Liver (tissue), 9 donors: ENCODE results near the gene MINDY1. TPM values are rescaled to one million over a fixed set of nuclear protein-coding genes. Genes with fewer than 3 reads are reported as not detected.

Source experiments
- DNase-seq: peaks from one replicate; pipeline ENCODE4 v3.0.0-alpha.2; 2017; ENCODE audit warnings: low spot score
- H3K27ac ChIP-seq, 2 donors: one replicate each; pipeline ENCODE4 v1.7.0; 2013; ENCODE audit warnings: inconsistent platforms in 2 of 2, low read length in 2 of 2, control low read depth in 1 of 2, low read depth in 1 of 2, mild to moderate bottlenecking in 1 of 2
- H3K27me3 ChIP-seq, 4 donors: one replicate each; pipeline versions ENCODE4 v1.6.1 to v1.7.0; 2013; ENCODE audit warnings: low read length in 3 of 4, inconsistent platforms in 1 of 4, mild to moderate bottlenecking in 1 of 4, moderate library complexity in 1 of 4; ENCODE audit not compliant: control insufficient read depth in 4 of 4, insufficient read depth in 4 of 4
- H3K36me3 ChIP-seq, 4 donors: one replicate each; pipeline versions ENCODE4 v1.6.1 to v1.7.0; 2013; ENCODE audit warnings: low read length in 3 of 4, mild to moderate bottlenecking in 3 of 4, low read depth in 1 of 4, moderate library complexity in 1 of 4; ENCODE audit not compliant: control insufficient read depth in 4 of 4, insufficient read depth in 3 of 4
- H3K4me1 ChIP-seq, 4 donors: one replicate each; pipeline versions ENCODE4 v1.6.1 to v1.7.0; 2013; ENCODE audit warnings: low read length in 3 of 4, mild to moderate bottlenecking in 3 of 4, moderate library complexity in 1 of 4; ENCODE audit not compliant: control insufficient read depth in 4 of 4, insufficient read depth in 4 of 4
- H3K4me3 ChIP-seq, 3 donors: one replicate each; pipeline versions ENCODE4 v1.6.1 to v1.7.0; 2013; ENCODE audit warnings: low read length in 3 of 3, control low read depth in 1 of 3, low read depth in 1 of 3, mild to moderate bottlenecking in 1 of 3
- H3K9ac ChIP-seq, 2 donors: one replicate each; pipeline ENCODE4 v1.7.0; 2013; ENCODE audit warnings: low read length in 2 of 2, mild to moderate bottlenecking in 2 of 2, moderate library complexity in 2 of 2, control low read depth in 1 of 2, low read depth in 1 of 2
- H3K9me3 ChIP-seq, 4 donors: one replicate each; pipeline versions ENCODE4 v1.6.1 to v1.7.0; 2013; ENCODE audit warnings: low read length in 3 of 4; ENCODE audit not compliant: control insufficient read depth in 4 of 4
- ATF3 ChIP-seq: IDR thresholded peaks from 2 replicates; pipeline ENCODE4 v1.6.1; 2016; ENCODE audit warnings: antibody characterized with exemption
- CTCF ChIP-seq: fragments of 150-350 bp; IDR thresholded peaks from 2 replicates; pipeline ENCODE4 v1.5.1; 2017; ENCODE audit warnings: improper control_type of control experiment, low read depth, low read length; ENCODE audit not compliant: missing input control
- EGR1 ChIP-seq, 2 donors: IDR thresholded peaks; 2 replicates each; pipeline ENCODE4 v1.6.1; 2016 to 2018; ENCODE audit warnings: antibody characterized with exemption in 2 of 2, low read depth in 2 of 2
- FOXA1 ChIP-seq: IDR thresholded peaks from 2 replicates; pipeline ENCODE4 v1.6.1; 2016; ENCODE audit warnings: antibody characterized with exemption
- FOXA2 ChIP-seq: IDR thresholded peaks from 2 replicates; pipeline ENCODE4 v1.6.1; 2016; ENCODE audit warnings: antibody characterized with exemption
- GABPA ChIP-seq, 2 donors: IDR thresholded peaks in 1 of 2; conservative IDR thresholded peaks in 1 of 2; 2 replicates each; pipeline ENCODE4 v1.6.1; 2016; ENCODE audit warnings: antibody characterized with exemption in 2 of 2, mild to moderate bottlenecking in 1 of 2, moderate library complexity in 1 of 2
- HNF4A ChIP-seq, 2 donors: conservative IDR thresholded peaks; 2 replicates each; pipeline ENCODE4 v1.6.1; 2016; ENCODE audit warnings: antibody characterized with exemption in 2 of 2, mild to moderate bottlenecking in 2 of 2
- HNF4G ChIP-seq: IDR thresholded peaks from 2 replicates; pipeline ENCODE4 v1.6.1; 2016; ENCODE audit warnings: antibody characterized with exemption
- JUND ChIP-seq, 2 donors: IDR thresholded peaks; 2 replicates each; pipeline ENCODE4 v1.6.1; 2016; ENCODE audit warnings: antibody characterized with exemption in 2 of 2
- MAX ChIP-seq: IDR thresholded peaks from 2 replicates; pipeline ENCODE4 v1.6.1; 2016; ENCODE audit warnings: antibody characterized with exemption
- RAD21 ChIP-seq, 2 donors: IDR thresholded peaks; 2 replicates each; pipeline ENCODE4 v1.6.1; 2016; ENCODE audit warnings: antibody characterized with exemption in 2 of 2, mild to moderate bottlenecking in 2 of 2
- REST ChIP-seq: IDR thresholded peaks from 2 replicates; pipeline ENCODE4 v1.6.1; 2016; ENCODE audit warnings: antibody characterized with exemption, mild to moderate bottlenecking
- RXRA ChIP-seq, 2 donors: IDR thresholded peaks; 2 replicates each; pipeline ENCODE4 v1.6.1; 2017 to 2018; ENCODE audit warnings: antibody characterized with exemption in 2 of 2, mild to moderate bottlenecking in 1 of 2
- SP1 ChIP-seq: IDR thresholded peaks from 2 replicates; pipeline ENCODE4 v1.6.1; 2018; ENCODE audit warnings: antibody characterized with exemption, mild to moderate bottlenecking
- TAF1 ChIP-seq: conservative IDR thresholded peaks from 2 replicates; pipeline ENCODE4 v1.6.1; 2016; ENCODE audit warnings: antibody characterized with exemption, mild to moderate bottlenecking
- YY1 ChIP-seq: IDR thresholded peaks from 2 replicates; pipeline ENCODE4 v1.6.1; 2016; ENCODE audit warnings: antibody characterized with exemption, mild to moderate bottlenecking
- ZBTB33 ChIP-seq: IDR thresholded peaks from 2 replicates; pipeline ENCODE4 v1.6.1; 2016; ENCODE audit warnings: antibody characterized with exemption
- WGBS: extraction: QIAGEN DNeasy Blood & Tissue Kit; methylation state at CpG from one replicate; pipeline ENCODE4 v1.1.7; 2013; 5-methylcytosine and 5-hydroxymethylcytosine counted together
- polyA plus RNA-seq, 2 donors: library from polyadenylated mRNA; stranded (reverse) in 1 of 2; unstranded in 1 of 2; fragments of 200-250 nt in 1 of 2; fragments of >200 nt in 1 of 2; fragmentation: Nextera tagmentation in 1 of 2; extraction: Ambion mirVana in 1 of 2; gene quantifications; one replicate each; pipeline versions ENCODE4 v1.2.1 to v1.2.3, GENCODE V29; 2013 to 2015
- total RNA-seq, 2 donors: library from RNA; depleted of rRNA; stranded (reverse); fragments of >200 nt; gene quantifications; one replicate each; pipeline ENCODE4 v1.2.3, GENCODE V29; 2014
- donor health status: healthy.
- donor health status: healthy.
- donor health status: healthy.
- donor health status: healthy.
- donor health status: healthy.

The MINDY1 gene
- total and polyA plus RNA-seq, 4 donors, result 7.3 to 21.3 (median 9.0) TPM

GRCh38 chr1:151001602-151002001 is 5.1 kb downstream of the MINDY1 start:
- Histone ChIP-seq H3K4me1 (peaks cover 8 to 35% (median 28%) of the 10 kb centered on the region in 4 donors), H3K27me3 (no peaks in the 10 kb centered on the region), H3K9ac (no peak overlapping the region), H3K27ac (no peak overlapping the region), H3K9me3 (no peaks in the 10 kb centered on the region), H3K4me3 (no peak overlapping the region), H3K36me3 (peaks cover 6 to 49% (median 38%) of the 10 kb centered on the region in 4 donors)
- 83% methylated on average over 4 of the region's 4 CpGs for WGBS
- DNase-seq, result no peak
- TF ChIP-seq HNF4A (conservative IDR thresholded peaks at IDR 0.05) (no peak), TAF1 (no peak), HNF4G (no peak), SP1 (no peak), RXRA (IDR thresholded peaks at IDR 0.05) (no peak)

- TF ChIP-seq ATF3 (no peak), FOXA1 (no peak), RXRA (IDR thresholded peaks at IDR 0.05) (no peak), SP1 (no peak), YY1 (no peak), HNF4A (conservative IDR thresholded peaks at IDR 0.05) (no peak), TAF1 (no peak), CTCF (no peak), EGR1 (IDR thresholded peaks at IDR 0.05; ENCODE audit: low read depth in 2 of 2) (no peak), JUND (IDR thresholded peaks at IDR 0.05) (no peak), ZBTB33 (no peak), REST (no peak), MAX (no peak), RAD21 (IDR thresholded peaks at IDR 0.05) (no peak), FOXA2 (no peak), GABPA (IDR thresholded peaks at IDR 0.05 in 1 of 2, conservative IDR thresholded peaks at IDR 0.05 in 1 of 2) (no peak), HNF4G (no peak)
- H3K9ac ChIP-seq, result no peak overlapping the region
- no peaks in the 10 kb centered on the region for H3K27me3 ChIP-seq
- 86% methylated on average over 3 of the region's 3 CpGs for WGBS
- no peaks in the 10 kb centered on the region for H3K9me3 ChIP-seq
- peaks cover 6 to 49% (median 39%) of the 10 kb centered on the region in 4 donors for H3K36me3 ChIP-seq
- H3K27ac ChIP-seq, result no peak overlapping the region
- H3K4me3 ChIP-seq, result no peak overlapping the region
- peaks cover 7 to 29% (median 22%) of the 10 kb centered on the region in 4 donors for H3K4me1 ChIP-seq
- no peak for DNase-seq
These were observed 6.3 kb downstream of the MINDY1 start for GRCh38 chr1:151000408-151000807.
